Gastroesophageal sphincter (tissue), 3 donors: ENCODE data around the gene GALNT18.

Experiments used
- EP300 ChIP-seq: sonication (generic); formaldehyde crosslinking; IDR thresholded peaks from one replicate; pipeline ENCODE4 v1.6.1; 2017; ENCODE audit warnings: antibody characterized with exemption, mild to moderate bottlenecking
- POLR2A ChIP-seq, 2 donors: fragments of 450-650 bp; IDR thresholded peaks; one replicate each; pipeline ENCODE4 v1.6.1; 2017; ENCODE audit warnings: antibody characterized with exemption in 2 of 2, mild to moderate bottlenecking in 2 of 2, moderate library complexity in 1 of 2
- POLR2AphosphoS5 ChIP-seq: sonication (generic); formaldehyde crosslinking; IDR thresholded peaks from one replicate; pipeline ENCODE4 v1.6.1; 2017; ENCODE audit warnings: antibody characterized with exemption
- TF ChIP-seq, protein P1 (sequence below), 4 experiments: fragments of 200-600 bp in 2 of 4; fragments of 450-650 bp in 2 of 4; sonication (generic) in 1 of 4; IDR thresholded peaks; one replicate each; pipeline ENCODE4 v1.5.1; 2017 to 2019; ENCODE audit warnings: antibody characterized with exemption in 4 of 4, mild to moderate bottlenecking in 2 of 4, moderate library complexity in 2 of 4

DNA sequence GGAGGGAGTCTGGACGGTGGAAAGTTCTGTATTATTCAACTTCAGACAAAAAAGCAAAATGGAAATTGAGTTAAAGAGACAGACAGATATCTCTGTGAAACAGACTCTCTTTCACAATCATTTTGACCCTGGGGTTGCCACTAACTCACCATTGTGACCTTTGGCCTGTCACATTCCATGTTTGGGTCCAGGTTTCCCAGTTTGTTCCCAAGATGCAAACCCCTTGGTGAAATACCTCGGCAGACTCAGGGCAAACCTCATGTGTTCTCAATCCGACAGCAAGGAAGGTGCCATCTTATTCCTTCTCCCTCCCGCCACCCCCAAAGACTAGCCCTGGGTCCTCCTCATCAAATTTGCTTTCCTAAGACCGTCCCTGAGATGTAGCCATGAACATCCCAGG is 41.8 kb downstream of the GALNT18 start:
- TF ChIP-seq, protein P1, sequence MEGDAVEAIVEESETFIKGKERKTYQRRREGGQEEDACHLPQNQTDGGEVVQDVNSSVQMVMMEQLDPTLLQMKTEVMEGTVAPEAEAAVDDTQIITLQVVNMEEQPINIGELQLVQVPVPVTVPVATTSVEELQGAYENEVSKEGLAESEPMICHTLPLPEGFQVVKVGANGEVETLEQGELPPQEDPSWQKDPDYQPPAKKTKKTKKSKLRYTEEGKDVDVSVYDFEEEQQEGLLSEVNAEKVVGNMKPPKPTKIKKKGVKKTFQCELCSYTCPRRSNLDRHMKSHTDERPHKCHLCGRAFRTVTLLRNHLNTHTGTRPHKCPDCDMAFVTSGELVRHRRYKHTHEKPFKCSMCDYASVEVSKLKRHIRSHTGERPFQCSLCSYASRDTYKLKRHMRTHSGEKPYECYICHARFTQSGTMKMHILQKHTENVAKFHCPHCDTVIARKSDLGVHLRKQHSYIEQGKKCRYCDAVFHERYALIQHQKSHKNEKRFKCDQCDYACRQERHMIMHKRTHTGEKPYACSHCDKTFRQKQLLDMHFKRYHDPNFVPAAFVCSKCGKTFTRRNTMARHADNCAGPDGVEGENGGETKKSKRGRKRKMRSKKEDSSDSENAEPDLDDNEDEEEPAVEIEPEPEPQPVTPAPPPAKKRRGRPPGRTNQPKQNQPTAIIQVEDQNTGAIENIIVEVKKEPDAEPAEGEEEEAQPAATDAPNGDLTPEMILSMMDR (IDR thresholded peaks at IDR 0.05), result no peak
- no peak for TF ChIP-seq POLR2A (IDR thresholded peaks at IDR 0.05)
- TF ChIP-seq POLR2AphosphoS5, result no peak
- TF ChIP-seq EP300, result no peak
